T-cell (primary cell): ENCODE data around the gene DSG3. TPM values are rescaled to one million over a fixed set of nuclear protein-coding genes. Genes with fewer than 3 reads are reported as not detected.
"Not testable (repeated sequence)": the region's sequence is repeated elsewhere in the genome, so short reads cannot be mapped to it uniquely, and the experiment has no call there.

Source experiments
- ATAC-seq, 4 experiments: fragments of 200-7000 bp in 3 of 4; fragments of 150-1000 bp in 1 of 4; cut with Tn5 transposase; replicated peaks in 1 of 4; 1 replicate in 3 of 4; 2 replicates in 1 of 4; pipeline ENCODE4 v1.10.0; 2021; ENCODE audit warnings: moderate library complexity in 3 of 4, mild to moderate bottlenecking in 2 of 4, moderate number of reproducible peaks in 1 of 4
- CTCF ChIA-PET, 2 donors: fragments of 300-600 bp; sonication (Branson Sonifier 250); formaldehyde crosslinking; loops; one replicate each; lab custom pipeline; 2022; ENCODE audit warnings: antibody characterized with exemption in 2 of 2; lab: Charles Lee
- POLR2A ChIA-PET, 2 donors: fragments of 300-600 bp; sonication (Branson Sonifier 250); formaldehyde crosslinking; loops; one replicate each; lab custom pipeline; 2022; ENCODE audit warnings: antibody characterized with exemption in 2 of 2; lab: Charles Lee
- DNase-seq, 35 experiments: peaks; one replicate each; pipeline versions ENCODE4 v3.0.0 to v3.0.0-alpha.2; 2013 to 2023
- H3K27ac ChIP-seq: one replicate; pipeline ENCODE4 v1.5.1; 2013; ENCODE audit warnings: low read length
- H3K27me3 ChIP-seq, 2 experiments: replicated peaks in 1 of 2; 1 replicate in 1 of 2; 2 replicates in 1 of 2; pipeline versions ENCODE4 v1.6.1 to v1.7.0; 2013; ENCODE audit warnings: low read length in 1 of 2, mixed read lengths in 1 of 2; ENCODE audit not compliant: control insufficient read depth in 2 of 2, insufficient read depth in 2 of 2; ENCODE audit errors: extremely low read depth in 1 of 2
- H3K36me3 ChIP-seq, 2 donors: 1 replicate in 1 of 2; 2 replicates in 1 of 2; pipeline versions ENCODE4 v1.6.1 to v1.7.0; 2013; ENCODE audit warnings: low read length in 1 of 2; ENCODE audit not compliant: control insufficient read depth in 2 of 2, insufficient read depth in 1 of 2; ENCODE audit errors: extremely low read depth in 1 of 2
- H3K4me1 ChIP-seq, 2 experiments: 1 replicate in 1 of 2; 2 replicates in 1 of 2; pipeline versions ENCODE4 v1.6.1 to v1.7.0; 2013; ENCODE audit warnings: low read length in 2 of 2, mixed read lengths in 1 of 2; ENCODE audit not compliant: insufficient read depth in 2 of 2, control insufficient read depth in 1 of 2; ENCODE audit errors: extremely low read depth in 1 of 2
- H3K4me3 ChIP-seq, 2 donors: 1 replicate in 1 of 2; 2 replicates in 1 of 2; pipeline versions ENCODE4 v1.5.1 to v1.7.0; 2013; ENCODE audit warnings: mild to moderate bottlenecking in 2 of 2, low read length in 1 of 2, moderate library complexity in 1 of 2; ENCODE audit not compliant: control insufficient read depth in 1 of 2; ENCODE audit errors: extremely low read depth in 1 of 2
- H3K9me3 ChIP-seq: 2 replicates; pipeline ENCODE4 v1.7.0; 2013
- H3K27ac Mint-ChIP-seq, 2 donors: one replicate each; pipeline ENCODE4 v1.8.0; 2020 to 2021; ENCODE audit warnings: mild to moderate bottlenecking in 2 of 2, mixed read lengths in 2 of 2
- H3K27me3 Mint-ChIP-seq, 2 donors: one replicate each; pipeline ENCODE4 v1.8.0; 2021 to 2022; ENCODE audit warnings: mixed read lengths in 2 of 2
- H3K36me3 Mint-ChIP-seq: one replicate; pipeline ENCODE4 v1.8.0; 2021; ENCODE audit warnings: mixed read lengths
- H3K4me1 Mint-ChIP-seq, 3 donors: one replicate each; pipeline ENCODE4 v1.8.0; 2020 to 2022; ENCODE audit warnings: mixed read lengths in 3 of 3, mild to moderate bottlenecking in 1 of 3
- H3K4me3 Mint-ChIP-seq, 3 donors: one replicate each; pipeline ENCODE4 v1.8.0; 2020 to 2022; ENCODE audit warnings: mild to moderate bottlenecking in 3 of 3, mixed read lengths in 3 of 3, moderate library complexity in 3 of 3
- H3K9me3 Mint-ChIP-seq, 3 donors: one replicate each; pipeline ENCODE4 v1.8.0; 2020 to 2022; ENCODE audit warnings: mixed read lengths in 3 of 3
- WGBS: methylation state at CpG from one replicate; pipeline ENCODE4 v1.1.5; 2013; ENCODE audit warnings: missing lambda C conversion rate; ENCODE audit not compliant: insufficient coverage; 5-methylcytosine and 5-hydroxymethylcytosine counted together
- total RNA-seq, 35 experiments: library from RNA in 6 of 35; stranded (reverse) in 6 of 35; fragments of 120-200 nt in 1 of 35; gene quantifications; one replicate each; pipeline versions ENCODE4 v1.2.1 to v1.2.4 and lab custom pipeline; 2013 to 2026

The DSG3 gene
- total RNA-seq, 5 donors from 2014 or later (not counting 1 experiment from before 2014, with no cell fraction given): not detected

- POLR2A ChIA-PET: no interaction called here
- no peak overlapping the region for H3K27ac Mint-ChIP-seq
- CTCF ChIA-PET: interaction anchor here in 1 of 2 donors (0.7 kb wide), 1 partner anchor 876 kb away, joined by 4 read pairs; no protein-coding TSS in a partner anchor
Observed at GRCh38 chr18:31504455-31505147, 57.1 kb downstream of the DSG3 start.

GRCh38 chr18:31505156-31505555 is 57.6 kb downstream of the DSG3 start:
- Histone ChIP-seq H3K27me3 (peaks cover 0 to 2% of the 10 kb centered on the region in 2 experiments), H3K9me3 (no peaks in the 10 kb centered on the region), H3K4me1 (no peaks in the 10 kb centered on the region), H3K36me3 (no peaks in the 10 kb centered on the region), H3K4me3 (no peak overlapping the region), H3K27ac (no peak overlapping the region)
- POLR2A ChIA-PET: no interaction called here
- CTCF ChIA-PET: interaction anchor here in 1 of 2 donors (0.7 kb wide), 1 partner anchor 877 kb away, joined by 4 read pairs; no protein-coding TSS in a partner anchor
- no peaks in the 10 kb centered on the region for H3K4me1 Mint-ChIP-seq
- DNase-seq (no peak), ATAC-seq (no peak)
- no peak overlapping the region for H3K4me3 Mint-ChIP-seq
- no peak overlapping the region for H3K27ac Mint-ChIP-seq
- no peaks in the 10 kb centered on the region for H3K36me3 Mint-ChIP-seq
- H3K27me3 Mint-ChIP-seq: peaks cover 7 to 8% of the 10 kb centered on the region in 2 donors
- H3K9me3 Mint-ChIP-seq: no peaks in the 10 kb centered on the region
- WGBS: 60% methylated on average over 4 of the region's 6 CpGs

More at GRCh38 chr18:31504455-31505147, 57.1 kb downstream of the DSG3 start:
- DNase-seq: no peak
- Histone ChIP-seq H3K27ac (no peak overlapping the region), H3K27me3 (peaks cover 0 to 3% of the 10 kb centered on the region in 2 experiments), H3K9me3 (no peaks in the 10 kb centered on the region), H3K36me3 (no peaks in the 10 kb centered on the region), H3K4me3 (no peak overlapping the region), H3K4me1 (no peaks in the 10 kb centered on the region)
- Mint-ChIP-seq H3K9me3 (no peaks in the 10 kb centered on the region), H3K36me3 (no peaks in the 10 kb centered on the region), H3K4me3 (no peak overlapping the region), H3K27me3 (peaks cover 8 to 9% of the 10 kb centered on the region in 2 donors), H3K4me1 (no peaks in the 10 kb centered on the region)
- no peak for ATAC-seq
- WGBS: 64% methylated on average over 5 of the region's 10 CpGs

- H3K27me3 ChIP-seq: no peaks in the 10 kb centered on the region
- no peak overlapping the region for H3K27ac ChIP-seq
- POLR2A ChIA-PET: no interaction called here
- no peak for ATAC-seq
- no peak overlapping the region for H3K4me3 ChIP-seq
- H3K9me3 Mint-ChIP-seq: no peaks in the 10 kb centered on the region
- no peaks in the 10 kb centered on the region for H3K9me3 ChIP-seq
- no peak overlapping the region for H3K27ac Mint-ChIP-seq
- H3K4me3 Mint-ChIP-seq: no peak overlapping the region
- H3K36me3 ChIP-seq: no peaks in the 10 kb centered on the region
- CTCF ChIA-PET: no interaction called here
- WGBS: 100% methylated on average over 1 of the region's 5 CpGs
- DNase-seq: no peak
- peaks cover 4 to 8% of the 10 kb centered on the region in 2 donors for H3K27me3 Mint-ChIP-seq
- no peaks in the 10 kb centered on the region for H3K4me1 Mint-ChIP-seq
- no peaks in the 10 kb centered on the region for H3K36me3 Mint-ChIP-seq
- H3K4me1 ChIP-seq: no peaks in the 10 kb centered on the region
Observed at GRCh38 chr18:31506024-31506742, 58.6 kb downstream of the DSG3 start.

DNA sequence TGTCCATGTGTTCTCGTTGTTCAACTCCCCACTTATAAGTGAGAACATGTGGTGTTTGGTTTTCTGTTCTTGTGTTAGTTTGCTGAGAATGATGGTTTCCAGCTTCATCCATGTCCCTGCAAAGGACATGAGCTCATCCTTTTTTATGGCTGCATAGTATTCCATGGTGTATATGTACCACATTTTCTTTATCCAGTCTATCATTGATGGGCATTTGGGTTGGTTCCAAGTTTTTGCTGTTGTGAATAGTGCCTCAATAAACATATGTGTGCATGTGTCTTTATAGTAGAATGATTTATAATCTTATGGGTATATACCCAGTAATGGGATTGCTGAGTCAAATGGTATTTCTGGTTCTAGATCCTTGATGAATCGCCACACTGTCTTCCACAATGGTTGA is 59.6 kb downstream of the DSG3 start:
- H3K27ac ChIP-seq, H3K9me3 Mint-ChIP-seq, DNase-seq, H3K27ac Mint-ChIP-seq, POLR2A ChIA-PET, H3K36me3 ChIP-seq, H3K9me3 ChIP-seq, H3K4me1 ChIP-seq, H3K4me3 ChIP-seq, CTCF ChIA-PET, H3K36me3 Mint-ChIP-seq, H3K27me3 ChIP-seq, ATAC-seq, H3K27me3 Mint-ChIP-seq, H3K4me1 Mint-ChIP-seq, H3K4me3 Mint-ChIP-seq: not testable (repeated sequence)
- WGBS: no CpG with 5 or more reads among the region's 2 CpGs

DNA sequence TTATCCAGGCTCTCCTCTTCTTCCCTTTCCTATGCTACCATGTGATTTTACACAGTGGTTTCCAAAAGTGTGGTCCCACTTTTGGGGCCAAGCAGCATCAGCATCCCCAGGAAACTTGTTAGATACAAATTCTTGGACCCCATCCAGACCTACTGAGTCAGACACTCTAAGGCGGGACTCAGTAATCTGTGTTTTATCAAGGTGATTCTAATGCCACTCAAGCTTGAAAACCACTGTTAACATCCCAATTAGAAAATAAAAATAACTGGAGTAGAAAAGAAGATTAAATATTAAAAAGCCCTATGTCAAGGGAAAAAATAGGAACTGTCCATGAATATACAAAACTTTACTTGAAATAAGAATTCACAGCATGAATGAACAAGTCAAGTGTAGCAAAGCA is 61.2 kb downstream of the DSG3 start:
- H3K4me3 ChIP-seq: no peak overlapping the region
- POLR2A ChIA-PET: no interaction called here
- no peaks in the 10 kb centered on the region for H3K36me3 Mint-ChIP-seq
- H3K4me1 Mint-ChIP-seq: no peaks in the 10 kb centered on the region
- no peaks in the 10 kb centered on the region for H3K4me1 ChIP-seq
- no peaks in the 10 kb centered on the region for H3K9me3 ChIP-seq
- no peaks in the 10 kb centered on the region for H3K27me3 ChIP-seq
- ATAC-seq (no peak), DNase-seq (no peak)
- WGBS: no CpG with 5 or more reads among the region's 1 CpG
- H3K27ac ChIP-seq: no peak overlapping the region
- H3K27ac Mint-ChIP-seq: no peak overlapping the region
- H3K36me3 ChIP-seq: no peaks in the 10 kb centered on the region
- H3K27me3 Mint-ChIP-seq: peaks cover 4 to 7% of the 10 kb centered on the region in 2 donors
- H3K4me3 Mint-ChIP-seq: no peak overlapping the region
- CTCF ChIA-PET: no interaction called here
- no peaks in the 10 kb centered on the region for H3K9me3 Mint-ChIP-seq

GRCh38 chr18:31509571-31509970 is 62.0 kb downstream of the DSG3 start:
- whole genome bisulfite sequencing: no CpG with 5 or more reads among the region's 3 CpGs
- Mint-ChIP-seq H3K27ac (no peak overlapping the region), H3K4me3 (no peak overlapping the region), H3K9me3 (no peaks in the 10 kb centered on the region), H3K36me3 (no peaks in the 10 kb centered on the region), H3K27me3 (peaks cover 4 to 7% of the 10 kb centered on the region in 2 donors), H3K4me1 (no peaks in the 10 kb centered on the region)
- ChIA-PET POLR2A (no interaction called here), CTCF (no interaction called here)
- Histone ChIP-seq H3K9me3 (no peaks in the 10 kb centered on the region), H3K27ac (no peak overlapping the region), H3K36me3 (no peaks in the 10 kb centered on the region), H3K4me1 (no peaks in the 10 kb centered on the region), H3K27me3 (no peaks in the 10 kb centered on the region), H3K4me3 (no peak overlapping the region)
- no peak for DNase-seq
- no peak for ATAC-seq
